NCI-H2227 (cell line): ENCODE data around the gene CCDC110.

ENCODE experiments used
- DNase-seq: peaks from one replicate; lab custom pipeline; 2025; ENCODE audit not compliant: unreplicated experiment; lab: John Stamatoyannopoulos, UW

Gene CCDC110

GRCh38 chr4:185424905-185425646 is 46.5 kb downstream of the CCDC110 start:
- no peak for DNase-seq

GRCh38 chr4:185421366-185422124 is 50.0 kb downstream of the CCDC110 start:
- DNase-seq: no peak

GRCh38 chr4:185416955-185417354 is 54.6 kb downstream of the CCDC110 start:
- DNase-seq: no peak

GRCh38 chr4:185412412-185412811 is 59.1 kb downstream of the CCDC110 start:
- DNase-seq: no peak

- DNase-seq: no peak
These were observed 59.7 kb downstream of the CCDC110 start for GRCh38 chr4:185411849-185412248.

GRCh38 chr4:185408432-185408831 is 63.1 kb downstream of the CCDC110 start:
- DNase-seq: no peak

- no peak for DNase-seq
These were observed 66.1 kb downstream of the CCDC110 start for GRCh38 chr4:185405296-185405999.

- peak; percentile 80 for DNase-seq
These were observed 67.5 kb downstream of the CCDC110 start for GRCh38 chr4:185404031-185404430.

- no peak for DNase-seq
These were observed 72.1 kb downstream of the CCDC110 start for GRCh38 chr4:185399466-185399865.

- no peak for DNase-seq
These were observed 72.9 kb downstream of the CCDC110 start for GRCh38 chr4:185398618-185399017.

GRCh38 chr4:185396724-185397385 is 74.7 kb downstream of the CCDC110 start, which contains the start of gene ANKRD37:
Gene ANKRD37, plus strand, starts transcription at chr4:185396841. Its CDS starts 83 bp downstream, at chr4:185396924.
- DNase-seq: peak; percentile 41

GRCh38 chr4:185395956-185396723 is 75.4 kb downstream of the CCDC110 start:
- DNase-seq: peak; percentile 97

GRCh38 chr4:185395238-185395955 is 76.1 kb downstream of the CCDC110 start, which contains the start of gene LRP2BP:
Gene LRP2BP, minus strand, starts transcription at chr4:185395924. Its CDS starts 17,738 bp downstream, at chr4:185378186.
- DNase-seq: no peak
